Measurements from ENCODE around the gene PHTF2.
"Not testable (repeated sequence)": the region's sequence is repeated elsewhere in the genome, so short reads cannot be mapped to it uniquely, and the experiment has no call there.

PHTF2 gene

DNA sequence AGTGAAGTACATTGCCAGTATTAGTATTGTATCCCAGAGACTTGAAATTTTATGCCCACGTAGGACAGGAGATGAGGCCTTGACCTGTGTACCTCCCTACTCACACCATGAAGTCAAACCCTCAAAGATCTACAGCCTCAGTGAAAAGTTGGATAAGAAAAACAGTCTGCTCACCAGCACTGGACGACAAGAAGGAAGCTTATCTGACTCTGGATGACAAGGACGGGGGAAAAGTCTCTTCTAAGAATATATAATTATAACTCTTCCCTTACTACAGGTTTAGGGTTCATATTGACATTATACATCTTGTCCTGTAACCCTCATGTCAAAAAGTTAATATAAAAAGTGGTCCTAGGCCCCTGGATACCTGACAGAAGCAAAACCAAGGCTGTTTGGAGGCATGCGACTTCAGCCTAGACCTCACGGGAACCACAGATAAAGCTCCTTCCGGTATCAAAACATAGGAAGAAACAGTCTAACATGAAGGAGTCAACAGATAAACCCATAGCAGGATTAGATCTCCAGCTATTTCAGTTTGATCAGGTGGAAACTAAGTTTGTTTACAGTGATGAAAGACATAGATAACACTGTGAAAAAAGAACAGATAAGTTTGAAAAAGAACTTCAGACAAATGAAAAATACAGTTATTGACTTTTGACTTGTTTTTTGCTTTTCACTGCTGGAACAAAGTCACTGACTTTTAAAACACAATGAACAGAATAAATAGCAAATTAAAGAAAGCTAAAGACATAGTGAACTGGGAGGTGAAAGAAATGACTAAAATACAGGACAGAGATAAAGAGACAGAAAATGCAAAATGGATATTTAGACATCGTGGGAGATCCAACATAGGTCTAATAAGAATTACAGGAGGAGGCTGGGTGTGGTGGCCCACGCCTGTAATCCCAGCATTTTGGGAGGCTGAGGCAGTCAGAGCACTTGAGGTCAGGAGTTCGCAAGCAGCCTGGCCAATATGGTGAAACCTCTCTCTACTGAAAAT is 145.9 kb downstream of the PHTF2 start:
- DNase-seq, result no peak

DNA sequence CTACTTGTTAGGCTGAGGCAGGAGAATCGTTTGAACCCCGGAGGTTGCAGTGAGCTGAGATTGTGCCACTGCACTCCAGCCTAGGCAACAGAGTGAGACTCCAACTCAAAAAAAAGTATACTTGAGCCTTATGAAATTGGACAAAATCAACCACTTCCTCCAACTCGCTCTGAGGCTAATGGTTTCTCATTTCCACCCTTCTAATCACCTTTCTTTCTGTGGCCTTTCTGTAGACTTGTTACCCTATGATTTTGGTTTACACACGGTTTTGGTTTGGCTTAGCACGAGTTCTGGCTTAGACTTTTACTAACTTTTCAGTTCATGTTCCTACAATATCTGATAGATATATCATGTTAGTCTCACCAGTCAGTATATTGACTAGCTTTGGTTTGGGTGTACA is 152.0 kb downstream of the PHTF2 start:
- DNase-seq, result no peak

DNA sequence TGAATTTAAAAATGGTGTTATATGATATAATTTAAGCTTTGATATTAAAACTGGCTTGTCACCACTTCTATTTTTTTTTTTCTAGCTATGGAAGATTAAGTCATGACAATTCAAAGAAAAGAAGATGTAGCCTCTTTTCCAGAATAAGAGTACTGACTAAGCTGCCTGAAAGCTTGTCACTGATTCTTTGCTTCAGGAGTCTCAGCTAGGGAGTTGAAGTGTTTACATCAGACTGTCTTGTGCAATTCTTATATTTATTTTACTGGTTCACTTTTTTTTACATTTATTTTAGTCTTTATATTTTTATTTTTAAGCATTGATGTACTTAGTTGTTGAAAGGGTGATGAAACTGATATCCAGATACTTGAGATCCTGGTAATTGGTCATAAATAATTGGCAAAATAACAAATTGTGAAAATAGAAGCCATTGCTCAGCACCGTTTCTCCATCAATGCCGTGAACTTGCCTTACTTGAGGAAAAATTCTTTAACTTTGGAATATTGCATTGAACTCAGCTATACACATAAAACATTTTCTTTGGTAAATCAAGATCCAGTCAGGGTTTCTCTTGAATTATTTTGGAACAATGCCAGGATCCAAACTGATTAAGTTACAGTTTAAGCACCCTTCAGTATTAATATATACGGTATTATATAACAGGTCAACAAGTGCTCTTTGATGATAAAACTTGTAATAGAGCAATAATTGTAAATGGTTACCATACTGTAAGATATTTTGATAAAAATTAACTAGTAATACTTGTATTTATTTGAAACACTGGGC is 156.4 kb downstream of the PHTF2 start:
- DNase-seq, result no peak

DNA sequence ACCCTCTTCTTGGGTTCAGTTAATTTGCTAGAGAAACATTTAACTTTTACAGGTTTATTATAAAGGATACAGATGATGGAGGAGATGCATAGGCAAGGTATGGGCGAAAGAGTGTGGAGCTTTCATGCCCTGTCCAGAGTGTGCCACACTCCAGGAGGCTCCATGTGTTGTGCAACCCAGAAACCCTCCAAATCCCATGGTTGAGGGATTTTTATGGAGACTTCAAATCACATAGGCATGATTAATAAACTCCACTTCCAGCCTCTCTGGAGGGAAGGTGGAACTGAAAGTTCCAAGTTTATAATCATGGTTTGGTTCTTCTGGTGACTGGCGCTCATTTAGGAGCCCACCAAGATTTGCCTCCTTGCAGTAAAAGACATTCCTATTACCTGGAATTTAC is 159.9 kb downstream of the PHTF2 start:
- DNase-seq, result no peak

DNA sequence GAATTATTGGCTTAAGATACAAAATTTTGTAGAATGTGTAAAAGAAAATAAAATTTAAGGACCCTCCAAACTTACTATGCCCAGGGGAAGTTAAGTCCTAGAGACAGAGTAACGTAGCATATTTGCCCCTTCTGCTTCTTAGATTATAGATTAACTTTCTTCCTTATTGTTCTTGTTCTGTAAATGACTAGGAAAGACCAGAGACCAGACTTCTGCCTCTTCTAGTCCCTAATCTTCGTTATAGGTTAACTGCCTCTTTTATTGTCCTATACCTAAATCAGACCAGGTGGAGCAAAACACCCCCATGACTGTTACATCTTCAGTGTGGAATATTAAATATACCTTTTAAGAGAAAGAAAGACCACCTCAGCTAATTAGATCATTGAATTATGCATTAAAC is 160.5 kb downstream of the PHTF2 start:
- no peak for DNase-seq

DNA sequence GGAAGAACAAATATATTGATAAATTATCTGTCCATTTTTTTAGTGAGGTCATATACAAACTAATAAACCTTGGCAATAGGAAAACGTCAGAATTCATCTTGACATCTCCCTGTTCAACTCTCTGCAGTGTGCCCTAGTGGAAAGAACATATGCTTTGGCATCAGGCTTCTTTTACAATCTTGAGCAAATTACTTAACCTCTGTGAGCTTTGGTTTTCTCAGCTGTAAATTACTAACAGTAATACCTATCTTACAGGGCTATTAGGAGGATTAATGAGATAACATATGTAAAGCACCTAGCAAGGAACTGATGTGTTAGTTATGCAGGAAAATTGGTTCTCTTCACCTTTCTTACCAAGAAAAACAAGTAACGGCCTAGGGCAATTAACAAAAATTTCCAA is 161.8 kb downstream of the PHTF2 start:
- DNase-seq, result no peak

DNA sequence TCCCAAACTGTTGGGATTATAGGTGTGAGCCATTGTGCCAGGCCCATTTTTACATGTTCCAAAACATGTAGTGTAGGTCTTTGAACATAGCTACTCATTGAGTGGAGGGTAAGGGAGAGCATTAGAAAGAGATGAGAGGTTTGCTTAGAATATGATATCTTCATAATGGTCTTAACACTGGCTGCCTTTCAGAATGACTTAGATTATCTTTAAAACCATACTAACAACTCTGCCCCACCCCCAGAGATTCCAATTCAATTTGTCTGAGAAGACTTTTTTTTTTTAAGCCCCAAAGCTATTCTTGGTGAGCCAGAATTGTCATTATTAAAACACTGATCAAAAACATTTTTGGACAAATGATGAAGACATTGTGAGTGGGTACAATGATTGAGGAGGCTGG is 168.9 kb downstream of the PHTF2 start:
- no peak for DNase-seq

DNA sequence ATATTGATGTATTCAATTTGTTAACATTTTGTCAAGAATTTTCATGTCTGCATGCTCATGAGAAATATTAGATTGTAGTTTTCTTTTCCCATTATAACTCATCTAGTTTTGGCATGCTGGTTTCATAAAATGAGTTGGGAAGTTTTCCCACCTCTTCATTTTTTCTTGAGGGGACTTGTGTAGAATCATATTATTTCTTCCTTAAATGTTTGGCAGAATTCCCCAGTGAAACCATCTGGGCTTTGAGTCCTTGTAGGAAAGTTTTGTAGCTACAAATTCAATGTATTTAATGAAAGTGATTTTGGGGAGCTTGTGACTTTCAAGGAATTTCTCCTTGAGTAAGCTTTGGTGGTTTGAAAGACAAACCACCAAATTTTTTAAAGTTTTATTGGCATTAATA is 173.2 kb downstream of the PHTF2 start:
- DNase-seq, result no peak

DNA sequence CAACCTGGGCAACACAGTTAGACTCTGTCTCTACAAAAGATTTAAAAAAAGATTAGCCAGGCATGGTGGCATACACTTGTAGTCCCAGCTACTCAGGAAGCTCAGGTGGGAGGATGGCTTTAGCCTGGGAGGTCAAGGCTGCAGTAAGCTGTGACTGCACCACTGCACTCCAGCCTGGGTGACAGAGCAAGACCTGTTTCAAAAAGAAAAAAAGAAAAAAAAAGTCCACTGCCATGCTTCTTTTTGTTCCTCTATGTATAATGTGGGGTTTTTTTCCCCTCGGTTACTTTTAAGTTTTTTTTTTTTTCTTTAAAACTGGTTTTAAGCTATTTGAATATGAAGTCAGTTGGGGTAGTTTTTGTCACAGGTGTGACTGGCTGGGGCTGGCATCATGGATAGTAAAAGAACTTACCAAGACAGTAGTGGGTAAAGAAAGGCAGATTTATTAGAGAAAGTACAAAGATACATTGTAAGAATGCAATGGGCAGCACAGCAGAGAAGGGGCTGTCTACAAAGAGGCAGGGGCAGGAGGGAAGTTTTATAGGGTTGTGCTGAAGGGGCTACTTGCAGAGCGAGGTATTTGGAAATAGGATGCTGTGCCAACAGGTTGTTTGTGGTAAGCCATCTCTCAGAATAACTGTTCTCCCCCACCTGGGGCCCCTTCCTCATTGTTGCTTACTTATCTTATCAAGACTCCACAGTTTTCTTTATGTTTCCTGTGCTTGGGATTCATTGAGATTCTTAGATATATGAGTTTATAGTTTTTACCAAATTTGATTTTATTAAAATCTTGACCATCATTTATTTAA is 177.3 kb downstream of the PHTF2 start:
- DNase-seq, result no peak

DNA sequence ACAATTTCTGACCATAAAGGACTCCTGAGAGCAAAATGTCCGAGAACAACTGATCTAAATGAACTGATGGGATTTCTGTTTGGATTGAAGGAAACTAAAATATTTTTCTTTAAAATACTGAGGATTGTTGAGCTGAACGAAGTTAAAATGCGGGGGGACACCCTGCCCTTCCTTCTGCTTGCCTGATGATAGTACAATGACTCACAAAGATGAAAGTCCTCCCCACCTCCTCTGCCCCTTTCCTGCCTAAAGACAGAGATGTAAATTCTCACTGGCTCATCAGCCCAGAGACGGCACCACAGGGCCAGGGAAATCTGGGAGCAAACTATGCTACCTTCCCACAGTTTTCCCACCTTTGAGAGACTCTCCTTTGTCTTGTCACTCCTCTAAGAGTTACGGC is 180.6 kb downstream of the PHTF2 start:
- DNase-seq, result no peak

DNA sequence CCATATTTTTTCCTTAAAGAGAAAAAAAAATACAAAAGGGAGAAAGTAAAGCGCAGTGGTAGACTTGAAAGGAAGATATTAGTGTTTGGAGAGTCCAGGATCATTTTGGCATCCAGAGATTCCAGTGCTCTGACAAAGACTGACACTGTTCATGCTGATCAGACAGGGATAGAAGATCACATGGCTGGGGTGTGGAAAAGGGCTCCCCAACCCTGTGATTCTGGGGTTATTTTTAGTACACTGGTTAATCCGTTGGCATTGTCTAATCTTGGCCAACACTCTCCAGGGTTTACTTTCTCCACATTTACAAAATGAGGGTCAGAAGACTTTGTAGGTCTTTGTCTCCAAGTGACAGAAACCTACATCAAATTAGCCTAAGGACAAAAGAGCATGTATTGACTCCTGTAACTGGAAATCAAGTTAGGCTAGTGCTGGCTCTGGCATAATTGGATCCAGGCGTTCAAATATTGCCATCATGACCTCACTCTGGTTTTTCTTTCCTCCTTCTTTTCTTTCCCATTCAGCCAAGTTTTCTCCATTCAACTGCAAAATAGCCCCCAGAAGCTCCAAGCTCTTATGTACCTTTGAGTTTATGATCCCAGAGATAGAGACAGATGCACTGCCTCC is 181.6 kb downstream of the PHTF2 start:
- DNase-seq, result no peak

DNA sequence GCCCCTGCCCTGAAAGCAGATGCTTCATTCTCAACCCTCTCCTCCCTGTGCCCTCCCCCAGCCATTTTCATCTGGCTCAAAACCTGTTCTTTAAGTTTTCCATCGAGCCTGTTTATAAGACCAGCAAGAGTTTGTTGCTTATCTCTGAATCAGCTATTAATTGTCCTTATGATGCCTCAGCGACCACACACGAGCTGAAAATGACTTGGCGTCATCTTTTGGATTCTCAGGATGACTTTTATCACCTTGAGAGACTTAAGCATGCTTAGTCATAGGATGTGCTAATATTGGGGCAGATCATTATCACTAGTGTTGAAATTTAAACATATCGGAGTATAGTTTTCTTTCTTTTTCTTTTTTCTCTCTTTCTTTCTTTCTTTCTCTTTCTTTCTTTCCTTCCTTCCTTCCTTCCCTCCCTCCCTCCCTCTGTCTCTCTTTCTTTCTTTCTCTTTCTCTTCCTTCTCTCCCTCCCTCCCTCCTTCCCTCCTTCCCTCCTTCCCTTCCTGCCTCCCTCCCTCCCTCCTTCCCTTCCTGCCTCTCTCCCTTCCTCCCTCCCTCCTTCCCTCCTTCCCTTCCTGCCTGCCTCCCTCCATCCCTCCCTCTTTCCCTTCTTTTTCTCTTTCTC is 184.5 kb downstream of the PHTF2 start:
- no peak for DNase-seq

DNA sequence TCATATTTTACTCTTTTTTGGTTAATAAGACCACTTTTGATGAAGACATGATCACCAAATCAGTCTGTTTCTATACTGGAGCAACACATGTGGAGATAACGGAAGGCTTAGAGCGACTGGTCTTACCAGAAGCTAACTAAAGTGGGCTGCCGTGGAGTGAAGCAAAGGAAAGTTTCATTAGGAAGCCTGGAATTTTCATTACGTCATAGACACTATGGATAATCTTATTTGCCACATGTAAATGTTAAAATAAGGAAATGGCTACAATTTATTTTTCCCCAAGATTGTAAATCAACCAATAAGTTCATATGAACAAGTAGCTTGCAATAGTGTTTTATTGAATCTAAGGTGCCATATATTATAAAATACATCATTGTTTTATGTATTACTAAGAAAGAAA is 185.4 kb downstream of the PHTF2 start:
- DNase-seq, result no peak

DNA sequence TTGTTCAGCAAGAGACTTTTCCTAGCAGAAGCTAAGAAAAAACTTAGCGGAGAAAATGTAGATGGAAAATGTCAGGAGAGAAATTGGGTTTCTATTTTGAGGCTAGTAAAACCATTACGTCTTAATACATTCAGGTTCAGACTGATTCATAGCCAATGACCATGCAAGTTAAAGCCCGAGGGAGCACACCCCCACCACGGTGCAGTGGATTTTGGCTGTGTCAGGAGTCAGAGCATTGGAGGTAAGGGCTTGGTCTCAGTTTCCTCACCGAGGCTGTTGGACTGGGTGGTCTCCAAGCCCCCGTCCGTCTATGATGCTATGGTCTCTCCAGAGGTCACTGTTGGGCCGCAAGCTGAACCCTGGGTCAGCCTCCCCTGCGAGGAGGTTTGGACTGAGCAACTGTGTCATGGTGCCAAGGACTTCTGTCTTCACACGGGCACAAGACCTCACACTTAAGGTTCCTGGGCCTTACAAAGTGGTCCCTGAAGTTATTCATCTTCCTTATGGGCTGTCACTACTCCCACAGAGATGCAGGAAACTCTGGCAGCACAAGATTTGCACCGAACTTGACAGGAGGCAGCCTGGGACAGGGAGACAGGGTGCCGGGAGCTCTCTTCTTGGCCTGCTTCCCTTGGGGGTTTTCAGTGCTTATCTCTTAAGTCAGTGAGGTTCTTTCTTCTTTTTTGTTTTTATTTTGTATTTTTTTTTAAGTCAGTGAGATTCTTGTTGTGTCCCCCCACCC is 186.8 kb downstream of the PHTF2 start:
- no peak for DNase-seq

DNA sequence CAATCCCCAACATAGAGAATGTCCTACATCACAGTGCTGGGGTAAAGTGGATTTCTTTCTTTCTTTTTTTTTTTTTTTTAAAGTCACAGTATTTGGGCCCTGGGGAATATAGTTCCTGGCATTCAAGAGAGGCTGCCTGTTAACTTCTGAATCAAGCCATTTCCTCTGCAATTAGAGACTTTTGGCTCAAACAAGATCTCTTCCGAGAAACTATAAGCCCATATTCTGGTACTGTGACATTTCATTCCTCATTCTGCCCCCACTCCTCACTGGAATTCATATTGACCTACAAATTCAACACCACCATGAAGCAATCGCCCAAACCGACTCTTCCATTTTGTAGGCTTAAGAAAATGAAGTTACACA is 187.4 kb downstream of the PHTF2 start:
- DNase-seq, result no peak

DNA sequence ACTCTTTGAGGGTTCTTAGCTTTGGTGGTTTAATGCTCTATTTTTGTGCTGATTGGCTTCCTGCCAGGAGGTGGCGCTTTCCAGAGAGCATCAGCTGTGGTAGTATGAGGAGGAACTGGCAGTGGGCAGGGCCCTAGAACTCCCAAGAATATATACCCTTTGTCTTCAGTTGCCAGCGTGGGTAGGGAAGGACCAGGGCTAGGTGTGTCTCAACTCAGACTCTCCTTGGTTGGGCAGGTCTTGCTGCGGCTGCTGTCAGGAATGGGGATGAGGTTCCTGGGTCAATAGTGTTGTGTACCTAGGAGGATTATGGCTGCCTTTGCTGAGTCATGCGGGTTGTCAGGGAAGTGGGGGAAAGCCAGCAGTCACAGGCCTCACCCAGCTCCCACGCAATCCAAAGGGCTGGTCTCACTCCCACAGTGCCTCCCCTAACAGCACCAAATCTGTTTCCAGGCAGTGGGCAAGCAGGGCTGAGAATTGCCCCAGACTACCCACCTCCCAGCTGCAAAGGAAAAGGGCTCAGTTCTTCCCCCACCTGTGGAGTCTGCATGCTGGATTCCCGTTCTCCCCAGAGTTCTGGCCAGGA is 191.5 kb downstream of the PHTF2 start:
- DNase-seq, result no peak

DNA sequence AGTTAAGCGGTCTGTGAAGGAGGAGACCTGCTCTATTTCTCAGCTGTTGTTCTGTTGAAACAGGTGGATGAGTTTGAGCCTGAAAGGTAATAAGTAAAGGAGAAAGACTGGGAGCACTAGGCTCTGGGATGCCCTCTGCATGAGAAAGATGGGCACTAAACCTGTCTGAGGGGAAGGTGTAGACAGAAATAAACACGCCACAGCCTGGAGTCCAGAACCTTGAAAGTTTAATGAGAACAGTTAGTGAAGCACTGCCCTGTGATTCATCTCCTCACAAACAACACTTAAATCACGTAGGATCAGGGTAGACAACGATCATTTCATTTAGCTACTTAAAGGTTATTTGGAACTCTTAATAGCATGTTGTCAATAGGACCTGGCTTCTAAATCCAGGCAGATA is 193.1 kb downstream of the PHTF2 start:
- DNase-seq, result no peak

DNA sequence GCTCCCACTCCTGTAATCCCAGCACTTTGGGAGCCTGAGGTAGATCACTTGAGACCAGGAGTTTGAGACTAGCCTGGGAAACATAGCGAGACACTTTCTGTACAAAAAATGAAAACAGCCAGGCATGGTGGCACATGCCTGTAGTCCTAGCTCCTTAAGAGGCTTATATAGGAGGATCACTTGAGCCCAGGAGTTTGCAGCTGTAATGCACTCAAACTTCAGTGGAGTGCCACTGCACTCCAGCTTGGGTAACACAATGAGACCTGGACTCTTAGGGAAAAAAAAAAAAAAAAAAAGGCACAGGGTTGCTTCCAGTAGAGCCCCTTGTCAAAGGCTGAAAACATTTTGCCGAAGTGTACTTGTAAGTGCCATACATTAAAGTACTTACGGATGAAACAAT is 195.3 kb downstream of the PHTF2 start:
- DNase-seq, result no peak

DNA sequence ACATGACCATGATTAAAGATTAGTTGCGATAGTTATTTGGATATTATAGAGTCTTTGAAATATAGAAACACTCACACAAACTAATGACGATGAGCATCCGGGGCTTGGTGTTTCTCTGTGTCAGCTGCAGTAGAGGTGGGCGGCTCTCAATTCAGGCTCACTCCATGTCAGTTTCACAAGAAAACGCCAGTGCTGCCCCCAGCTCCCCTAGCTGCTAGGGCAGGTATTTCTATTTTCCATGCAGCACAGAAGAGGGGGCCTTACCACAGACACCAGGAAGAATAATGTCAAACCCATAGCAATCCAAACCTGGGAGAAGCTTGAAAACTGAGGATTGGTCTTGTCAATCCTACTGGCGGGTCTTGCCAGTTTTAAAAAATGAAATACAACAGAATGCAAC is 197.1 kb downstream of the PHTF2 start:
- DNase-seq, result no peak

DNA sequence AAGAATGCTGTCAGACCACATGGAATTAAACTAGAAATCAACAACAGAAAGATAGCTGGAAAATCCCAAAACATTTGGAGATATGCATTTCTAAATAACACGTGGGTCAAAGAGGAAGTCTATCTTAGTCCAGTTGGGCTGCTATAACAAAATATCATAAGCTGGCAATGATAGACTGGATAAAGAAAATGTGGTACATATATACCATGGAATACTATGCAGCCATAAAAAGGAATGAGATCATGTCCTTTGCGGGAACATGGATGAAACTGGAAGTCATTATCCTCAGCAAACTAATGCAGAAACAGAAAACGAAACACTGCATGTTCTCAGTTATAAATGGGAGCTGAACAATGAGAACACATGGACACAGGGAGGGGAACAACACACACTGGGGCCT is 200.6 kb downstream of the PHTF2 start:
- DNase-seq, result not testable (repeated sequence)

DNA sequence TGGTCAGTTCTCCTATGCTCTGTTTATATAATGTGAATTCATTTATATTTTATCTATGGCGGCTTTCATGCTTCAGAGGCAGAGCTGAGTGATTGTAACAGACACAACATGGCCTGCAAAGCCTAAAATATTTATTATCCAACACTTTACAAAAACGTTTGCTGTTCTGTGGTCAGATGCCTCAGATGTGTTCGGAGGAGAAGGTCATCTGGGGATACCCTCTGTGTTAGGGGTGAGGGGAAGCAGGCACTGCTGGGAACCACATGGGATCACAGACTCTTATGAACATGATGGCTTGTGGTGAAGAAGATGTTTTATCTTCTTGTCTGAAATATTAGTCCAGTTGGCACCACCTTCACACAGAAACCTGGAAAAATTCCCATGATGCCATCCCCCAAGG is 203.4 kb downstream of the PHTF2 start:
- no peak for DNase-seq

Data from NCI-H2107 (cell line).